ENCODE measurements around the gene SREBF2. TPM values are rescaled to one million over a fixed set of nuclear protein-coding genes. Genes with fewer than 3 reads are reported as not detected.
"Not testable (repeated sequence)": the region's sequence is repeated elsewhere in the genome, so short reads cannot be mapped to it uniquely, and the experiment has no call there.

The SREBF2 gene
- total RNA-seq, 3 donors from 2014 or later: 20.8 to 33.5 (median 32.1) TPM

DNA sequence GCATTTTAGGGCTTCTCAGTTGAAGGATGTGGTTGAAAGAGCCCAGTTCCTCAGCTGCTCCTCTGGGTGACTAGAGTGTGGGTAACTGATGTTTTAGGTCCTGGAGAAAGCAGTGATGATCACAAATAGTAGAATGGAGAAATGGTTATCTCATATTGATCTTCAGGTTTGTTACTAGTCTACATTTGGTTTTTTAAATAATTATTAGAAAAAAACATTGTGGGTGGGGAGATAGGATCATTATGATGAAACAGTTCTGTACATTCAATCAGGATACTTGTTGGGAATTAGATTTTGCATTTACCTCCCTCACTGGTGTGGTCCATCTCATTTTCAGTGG lies 24.9 kb downstream of the SREBF2 start:
- no peaks in the 10 kb centered on the region for H3K36me3 ChIP-seq
- no peaks in the 10 kb centered on the region for H3K4me1 ChIP-seq
- H3K27ac ChIP-seq: no peak overlapping the region
- H3K9me3 ChIP-seq: no peaks in the 10 kb centered on the region
- H3K27me3 ChIP-seq: no peaks in the 10 kb centered on the region
- H3K4me3 ChIP-seq: no peak overlapping the region
- intact Hi-C loops (cut with DNase I; ENCODE audit: low total_unique reads): loop anchor here (10.0 kb wide), 1 partner anchor 367 kb away; no protein-coding TSS in a partner anchor
- TF ChIP-seq POLR2AphosphoS5 (IDR thresholded peaks at IDR 0.05): no peak
- no peak for TF ChIP-seq CTCF (IDR thresholded peaks at IDR 0.05)
- no peak for TF ChIP-seq POLR2A (IDR thresholded peaks at IDR 0.05)
- no peak for DNase-seq (ENCODE audit: low spot score in 2 of 2)

GRCh38 chr22:41862160-41862529 lies 29.2 kb downstream of the SREBF2 start:
- Histone ChIP-seq H3K9me3 (no peaks in the 10 kb centered on the region), H3K27me3 (no peaks in the 10 kb centered on the region), H3K36me3 (no peaks in the 10 kb centered on the region), H3K4me1 (no peaks in the 10 kb centered on the region), H3K27ac (peak overlapping the region; percentile 55), H3K4me3 (no peak overlapping the region)
- DNase-seq (ENCODE audit: low spot score in 2 of 2): no peak
- TF ChIP-seq POLR2A (IDR thresholded peaks at IDR 0.05): no peak
- TF ChIP-seq POLR2AphosphoS5 (IDR thresholded peaks at IDR 0.05): no peak
- TF ChIP-seq CTCF (IDR thresholded peaks at IDR 0.05): no peak
- intact Hi-C loops (cut with DNase I; ENCODE audit: low total_unique reads): no loop called here

GRCh38 chr22:41862530-41863266 lies 29.8 kb downstream of the SREBF2 start:
- H3K36me3 ChIP-seq: no peaks in the 10 kb centered on the region
- H3K4me1 ChIP-seq: no peaks in the 10 kb centered on the region
- no peaks in the 10 kb centered on the region for H3K27me3 ChIP-seq
- intact Hi-C loops (cut with DNase I; ENCODE audit: low total_unique reads): no loop called here
- no peaks in the 10 kb centered on the region for H3K9me3 ChIP-seq
- no peak overlapping the region for H3K4me3 ChIP-seq
- no peak for DNase-seq (ENCODE audit: low spot score in 2 of 2)
- no peak for TF ChIP-seq POLR2A (IDR thresholded peaks at IDR 0.05)
- no peak for TF ChIP-seq POLR2AphosphoS5 (IDR thresholded peaks at IDR 0.05)
- no peak for TF ChIP-seq CTCF (IDR thresholded peaks at IDR 0.05)
- peak overlapping the region; percentile 55 for H3K27ac ChIP-seq

- peak overlapping the region in 1 of 2 donors; percentile 55 for H3K27ac ChIP-seq
- no peak for DNase-seq (ENCODE audit: low spot score in 2 of 2)
- no peaks in the 10 kb centered on the region for H3K9me3 ChIP-seq
- H3K27me3 ChIP-seq: no peaks in the 10 kb centered on the region
- no peak for TF ChIP-seq POLR2AphosphoS5 (IDR thresholded peaks at IDR 0.05)
- no peak for TF ChIP-seq POLR2A (IDR thresholded peaks at IDR 0.05)
- no peak for TF ChIP-seq CTCF (IDR thresholded peaks at IDR 0.05)
- H3K4me3 ChIP-seq: no peak overlapping the region
- H3K4me1 ChIP-seq: no peaks in the 10 kb centered on the region
- intact Hi-C loops (cut with DNase I; ENCODE audit: low total_unique reads): no loop called here
- H3K36me3 ChIP-seq: peaks cover under 1% of the 10 kb centered on the region
Measured at GRCh38 chr22:41863472-41863871, 30.6 kb downstream of the SREBF2 start.

DNA sequence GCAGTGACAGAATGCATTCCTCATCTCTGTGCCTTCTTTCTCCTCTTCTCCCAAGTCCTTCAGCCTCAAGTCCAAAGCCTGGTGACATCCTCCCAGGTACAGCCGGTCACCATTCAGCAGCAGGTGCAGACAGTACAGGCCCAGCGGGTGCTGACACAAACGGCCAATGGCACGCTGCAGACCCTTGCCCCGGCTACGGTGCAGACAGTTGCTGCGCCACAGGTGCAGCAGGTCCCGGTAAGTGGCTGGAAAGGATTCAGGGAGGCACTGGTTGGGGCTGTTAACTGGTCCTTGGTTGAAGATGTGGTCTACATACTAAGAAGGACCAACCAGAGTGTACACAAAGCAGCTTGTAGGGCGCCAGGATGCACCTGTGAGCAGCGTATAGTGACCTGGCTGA lies 35.7 kb downstream of the SREBF2 start:
- TF ChIP-seq POLR2AphosphoS5 (IDR thresholded peaks at IDR 0.05) (no peak), POLR2A (IDR thresholded peaks at IDR 0.05) (no peak), CTCF (IDR thresholded peaks at IDR 0.05) (no peak)
- no peak for DNase-seq (ENCODE audit: low spot score in 2 of 2)
- Histone ChIP-seq H3K4me3 (no peak overlapping the region), H3K4me1 (no peaks in the 10 kb centered on the region), H3K27ac (no peak overlapping the region), H3K36me3 (peaks cover 4% of the 10 kb centered on the region), H3K9me3 (no peaks in the 10 kb centered on the region), H3K27me3 (no peaks in the 10 kb centered on the region)
- intact Hi-C loops (cut with DNase I; ENCODE audit: low total_unique reads): no loop called here

DNA sequence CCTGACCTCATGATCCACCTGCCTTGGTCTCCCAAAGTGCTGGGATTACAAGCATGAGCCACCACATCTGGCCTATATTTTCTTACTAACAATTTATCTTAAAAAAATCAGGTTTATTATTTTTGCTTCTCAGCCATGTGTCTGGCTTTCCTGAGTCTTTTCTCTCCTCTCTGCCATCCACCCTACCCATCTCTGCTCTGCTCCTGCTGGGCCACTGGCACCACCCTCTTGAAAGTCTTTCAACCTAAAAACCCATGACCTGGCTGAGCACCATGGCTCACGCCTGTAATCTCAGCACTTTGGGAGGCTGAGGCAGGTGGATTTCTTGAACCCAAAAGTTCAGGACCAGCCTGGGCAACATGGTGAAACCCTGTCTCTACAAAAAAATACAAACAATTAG lies 37.2 kb downstream of the SREBF2 start:
- H3K27ac ChIP-seq; H3K27me3 ChIP-seq; H3K36me3 ChIP-seq; intact Hi-C loops (cut with DNase I; ENCODE audit: low total_unique reads); H3K4me1 ChIP-seq; H3K9me3 ChIP-seq; H3K4me3 ChIP-seq; DNase-seq (ENCODE audit: low spot score in 2 of 2): not testable (repeated sequence)
